GM04504 (cell line): Measurements from ENCODE around the gene SNX8.
"Not testable (repeated sequence)": the region's sequence is repeated elsewhere in the genome, so short reads cannot be mapped to it uniquely, and the experiment has no call there.

Experiments
- DNase-seq: peaks from one replicate; pipeline ENCODE4 v3.0.0-alpha.2; 2012; ENCODE audit warnings: low read depth

The SNX8 gene

GRCh38 chr7:2314209-2314955 lies at the start of gene SNX8:
TSS of gene SNX8 (minus strand) at chr7:2314441. CDS start at chr7:2314421, 20 bp downstream.
- no peak for DNase-seq

- no peak for DNase-seq
Observed at GRCh38 chr7:2362385-2363088, 48.3 kb upstream of the SNX8 start.

DNA sequence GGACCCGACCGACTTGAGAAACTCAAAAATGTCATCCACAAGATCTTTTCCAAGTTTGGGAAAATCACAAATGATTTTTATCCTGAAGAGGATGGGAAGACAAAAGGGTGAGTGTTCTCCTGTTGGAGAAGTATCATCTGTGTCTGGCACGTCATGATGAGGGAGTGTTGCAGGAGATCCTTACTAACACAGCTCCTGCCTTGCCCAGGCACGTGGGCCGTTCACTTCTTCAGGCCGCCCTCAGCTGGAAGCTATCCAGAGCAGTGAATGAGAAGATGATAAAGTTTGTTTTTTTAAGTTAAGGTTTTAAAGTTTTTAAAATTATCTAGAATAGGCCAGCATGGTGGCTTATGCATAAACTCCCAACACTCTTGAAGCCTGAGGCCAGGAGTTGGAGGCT lies 46.6 kb upstream of the SNX8 start:
- no peak for DNase-seq

- DNase-seq: no peak
Observed at GRCh38 chr7:2359610-2360009, 45.4 kb upstream of the SNX8 start.

DNA sequence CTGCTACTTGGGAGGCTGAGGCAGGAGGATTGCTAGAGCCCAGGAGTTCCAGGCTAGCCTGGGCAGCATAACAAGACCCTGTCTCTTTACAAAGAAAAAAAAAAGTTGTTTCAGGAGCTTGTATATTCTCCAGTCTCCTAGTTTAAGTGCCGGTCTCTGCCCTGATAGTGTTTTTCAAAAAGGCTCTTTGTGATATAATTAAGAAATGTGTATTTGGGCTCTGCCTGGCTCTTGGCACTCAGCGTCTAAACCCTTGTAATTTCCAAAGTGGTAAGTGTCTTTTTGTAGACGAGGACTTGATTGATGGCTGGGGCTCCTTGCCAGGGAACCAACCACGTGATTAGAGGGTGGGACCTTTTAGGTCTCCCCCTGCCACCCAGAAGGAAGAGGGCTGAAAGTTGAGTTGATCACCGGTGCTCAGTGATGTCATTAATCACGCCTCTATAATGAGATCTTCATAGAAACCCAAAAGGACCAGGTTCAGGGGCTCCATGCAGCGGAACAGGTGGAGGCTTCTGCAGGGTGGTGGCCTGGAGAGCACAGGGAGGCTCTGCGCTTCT lies 44.8 kb upstream of the SNX8 start:
- no peak for DNase-seq

- DNase-seq: no peak
Observed at GRCh38 chr7:2357571-2357970, 43.3 kb upstream of the SNX8 start.

GRCh38 chr7:2357165-2357564 lies 42.9 kb upstream of the SNX8 start:
- DNase-seq: no peak

GRCh38 chr7:2355705-2356008 lies 41.4 kb upstream of the SNX8 start:
- DNase-seq: no peak

DNA sequence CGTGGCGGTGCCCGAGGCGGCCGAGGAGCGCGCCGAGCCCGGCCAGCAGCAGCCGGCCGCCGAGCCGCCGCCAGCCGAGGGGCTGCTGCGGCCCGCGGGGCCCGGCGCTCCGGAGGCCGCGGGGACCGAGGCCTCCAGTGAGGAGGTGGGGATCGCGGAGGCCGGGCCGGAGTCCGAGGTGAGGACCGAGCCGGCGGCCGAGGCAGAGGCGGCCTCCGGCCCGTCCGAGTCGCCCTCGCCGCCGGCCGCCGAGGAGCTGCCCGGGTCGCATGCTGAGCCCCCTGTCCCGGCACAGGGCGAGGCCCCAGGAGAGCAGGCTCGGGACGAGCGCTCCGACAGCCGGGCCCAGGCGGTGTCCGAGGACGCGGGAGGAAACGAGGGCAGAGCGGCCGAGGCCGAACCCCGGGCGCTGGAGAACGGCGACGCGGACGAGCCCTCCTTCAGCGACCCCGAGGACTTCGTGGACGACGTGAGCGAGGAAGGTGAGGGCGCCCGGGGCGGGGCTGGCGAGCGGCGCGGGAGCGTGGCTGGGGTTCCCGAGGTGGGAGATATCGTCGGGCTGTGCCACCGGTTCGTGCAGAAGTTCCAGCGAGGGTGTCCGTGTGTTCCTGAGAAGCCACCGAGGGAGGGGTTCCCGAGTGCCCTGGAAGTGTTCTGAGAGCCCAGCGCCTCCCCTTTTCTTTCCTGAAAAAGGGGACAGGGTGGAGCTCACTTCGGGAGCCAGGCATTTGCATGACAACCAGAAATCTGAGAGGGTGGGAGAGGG lies 40.9 kb upstream of the SNX8 start:
- no peak for DNase-seq

DNA sequence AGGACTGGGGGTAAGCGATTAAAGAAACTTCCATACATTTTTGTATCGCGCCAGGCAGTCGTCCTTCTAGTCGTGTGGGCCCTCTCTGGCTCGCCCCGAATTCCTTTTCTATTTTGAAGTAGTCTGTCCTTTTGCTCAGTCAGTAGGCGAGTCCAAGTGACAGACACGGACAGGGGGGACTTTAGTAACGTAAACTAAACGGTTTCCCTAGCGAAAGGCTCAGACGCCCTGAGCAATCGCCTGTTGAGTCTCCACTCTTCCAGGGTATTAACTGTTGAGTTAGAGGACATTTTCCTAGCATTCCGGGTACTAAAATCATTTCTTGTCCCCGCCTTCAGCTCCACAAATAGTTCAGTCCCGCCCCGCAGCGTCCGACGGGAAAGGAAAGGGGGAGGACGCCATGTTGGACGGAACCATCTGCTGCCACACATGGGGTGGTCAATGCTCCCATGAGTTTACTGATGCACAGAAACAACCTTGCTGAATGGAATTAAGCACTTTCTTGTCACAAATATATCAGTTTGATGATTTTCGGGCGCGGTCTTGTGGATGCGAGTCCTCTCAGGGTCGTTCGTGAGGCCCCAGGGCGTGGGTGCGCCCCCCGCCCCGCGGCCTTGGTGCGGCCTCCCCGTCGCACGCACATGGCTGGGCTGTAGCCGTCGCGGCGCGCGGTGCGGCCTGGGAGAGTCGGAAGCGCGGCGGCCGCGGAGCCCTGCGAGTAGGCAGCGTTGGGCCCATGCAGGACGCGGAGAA lies 40.1 kb upstream of the SNX8 start, which contains the start of gene EIF3B:
Gene EIF3B, plus strand, starts transcription at position 642 of the 753 bp plus-strand sequence. Its CDS starts 95 bp downstream, at position 737.
- peak; percentile 88 for DNase-seq

DNA sequence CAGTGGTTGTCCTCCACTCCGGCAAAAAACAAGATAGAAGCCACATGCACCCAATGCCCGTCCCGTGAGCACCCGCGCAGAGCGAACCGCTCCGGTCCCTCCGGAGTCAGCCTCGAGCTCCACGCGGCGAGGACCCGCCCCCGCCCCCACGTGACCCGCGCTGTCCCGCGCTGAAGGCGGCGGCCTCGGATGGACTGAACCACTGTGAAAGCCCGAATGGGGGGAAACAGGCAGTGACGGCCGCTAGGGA lies 39.6 kb upstream of the SNX8 start:
- DNase-seq: peak; percentile 79

DNA sequence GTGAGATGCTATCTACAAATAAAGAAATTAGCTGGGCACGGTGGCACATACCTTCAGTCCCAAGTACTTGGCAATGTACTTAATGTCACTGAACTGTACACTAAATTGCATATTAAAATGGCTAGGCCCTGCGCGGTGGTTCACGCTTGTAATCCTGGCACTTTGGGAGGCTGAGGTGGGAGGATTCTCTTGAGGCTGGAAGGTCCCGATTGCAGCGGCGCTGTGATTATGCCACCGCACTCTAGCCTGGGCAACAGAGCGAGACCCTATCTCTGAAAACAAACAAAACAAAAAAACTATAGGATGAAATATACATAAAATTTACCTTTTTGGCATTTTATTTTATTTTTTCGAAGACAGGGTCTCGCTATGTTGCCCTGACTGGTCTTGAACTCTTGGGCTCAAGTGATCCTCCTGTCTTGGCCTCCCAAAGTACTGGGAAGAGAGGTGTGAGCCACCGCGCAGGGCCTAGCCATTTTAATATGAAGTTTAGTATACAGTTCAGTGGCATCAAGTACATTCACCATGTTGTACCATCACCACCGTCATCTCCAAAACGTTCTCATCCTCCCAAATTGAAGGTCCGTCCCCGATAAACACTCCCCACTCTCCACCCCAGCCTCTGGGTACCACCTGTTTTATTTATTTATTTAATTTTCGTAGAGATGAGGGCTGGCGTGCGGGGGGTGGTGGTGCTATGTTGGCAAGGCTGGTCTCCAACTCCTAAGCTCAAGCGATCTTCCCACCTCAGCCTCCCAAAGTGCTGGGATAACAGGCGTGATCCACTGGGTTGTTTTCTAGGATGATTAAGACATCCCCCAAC lies 39.1 kb upstream of the SNX8 start:
- no peak for DNase-seq

DNA sequence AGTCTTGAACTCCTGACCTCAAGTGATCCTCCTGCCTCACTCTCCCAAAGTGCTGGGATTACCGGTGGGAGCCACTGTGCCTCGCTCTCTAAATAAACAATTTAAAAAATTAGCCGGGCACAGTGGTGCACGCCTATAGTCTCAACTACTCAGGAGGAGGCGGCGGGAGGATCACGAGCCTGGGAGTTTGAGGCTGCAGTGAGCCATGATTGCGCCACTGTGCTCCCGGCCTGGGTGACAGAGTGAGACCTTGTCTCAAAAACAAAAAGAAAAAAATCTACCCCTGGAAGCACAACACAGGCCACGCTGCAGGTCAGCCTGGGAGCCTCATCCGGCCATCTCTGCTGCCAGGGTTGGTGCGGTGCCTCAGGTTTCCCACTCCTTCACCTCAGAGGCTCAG lies 36.6 kb upstream of the SNX8 start:
- DNase-seq: no peak

GRCh38 chr7:2350055-2350454 lies 35.8 kb upstream of the SNX8 start:
- no peak for DNase-seq

GRCh38 chr7:2347351-2348063 lies 33.3 kb upstream of the SNX8 start:
- DNase-seq: not testable (repeated sequence)

DNA sequence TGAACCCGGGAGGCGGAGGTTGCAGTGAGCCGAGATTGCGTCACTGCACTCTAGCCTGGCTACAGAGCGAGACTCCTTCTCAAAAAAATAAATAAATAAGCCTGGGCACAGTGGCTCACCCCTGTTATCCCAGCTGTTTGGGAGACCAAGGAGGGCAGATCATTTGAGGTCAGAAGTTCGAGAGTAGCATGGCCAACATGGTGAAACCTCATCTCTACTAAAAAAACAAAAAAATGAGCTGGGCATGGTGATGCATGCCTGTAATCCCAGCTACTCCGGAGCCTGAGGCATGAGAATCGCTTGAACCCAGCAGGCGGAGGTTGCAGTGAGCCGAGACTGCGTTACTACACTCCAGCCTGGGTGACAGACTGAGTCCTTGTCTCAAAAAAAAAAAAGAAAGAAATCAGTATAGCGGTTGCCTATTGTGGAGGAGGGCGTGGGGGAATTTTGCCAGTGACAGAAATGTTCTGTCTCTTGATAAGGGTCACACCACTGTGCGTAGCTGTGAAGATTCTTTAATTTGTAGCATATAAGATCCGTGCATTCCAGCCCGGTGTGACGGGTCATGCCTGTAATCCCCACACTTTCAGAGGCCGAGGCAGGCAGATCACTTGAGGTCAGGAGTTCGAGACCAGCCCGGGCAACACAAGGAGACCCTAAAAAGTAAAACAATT lies 22.5 kb upstream of the SNX8 start:
- no peak for DNase-seq

DNA sequence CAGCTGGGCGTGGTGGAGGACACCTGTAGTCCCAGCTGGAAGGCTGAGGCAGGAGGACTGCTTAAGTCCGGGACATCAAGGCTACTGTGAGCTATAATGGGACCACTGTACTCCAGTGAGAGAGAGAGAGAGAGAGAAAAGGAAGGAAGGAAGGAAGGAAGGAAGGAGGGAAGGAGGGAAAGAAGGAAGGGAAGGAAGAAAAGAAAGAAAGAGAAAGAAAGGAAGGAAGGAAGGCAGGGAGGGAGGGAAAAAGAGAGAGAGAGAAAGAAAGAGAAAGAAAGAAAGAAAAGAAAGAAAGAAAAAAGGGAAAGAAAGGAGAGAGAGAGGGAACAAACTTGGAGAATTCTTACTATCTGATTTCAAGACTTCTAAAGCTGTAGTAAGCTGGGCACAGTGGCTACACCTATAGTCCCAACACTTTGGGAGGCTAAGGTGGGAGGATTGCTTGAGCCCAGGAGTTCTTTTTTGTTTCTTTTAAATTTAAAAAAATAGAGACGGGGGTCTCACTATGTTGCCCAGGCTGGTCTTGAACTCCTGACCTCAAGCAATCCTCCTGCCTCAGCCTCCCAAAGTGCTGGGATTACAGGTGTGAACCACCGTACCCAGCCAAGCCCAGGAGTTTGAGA lies 18.5 kb upstream of the SNX8 start:
- DNase-seq: not testable (repeated sequence)

GRCh38 chr7:2331707-2332106 lies 17.5 kb upstream of the SNX8 start:
- no peak for DNase-seq

DNA sequence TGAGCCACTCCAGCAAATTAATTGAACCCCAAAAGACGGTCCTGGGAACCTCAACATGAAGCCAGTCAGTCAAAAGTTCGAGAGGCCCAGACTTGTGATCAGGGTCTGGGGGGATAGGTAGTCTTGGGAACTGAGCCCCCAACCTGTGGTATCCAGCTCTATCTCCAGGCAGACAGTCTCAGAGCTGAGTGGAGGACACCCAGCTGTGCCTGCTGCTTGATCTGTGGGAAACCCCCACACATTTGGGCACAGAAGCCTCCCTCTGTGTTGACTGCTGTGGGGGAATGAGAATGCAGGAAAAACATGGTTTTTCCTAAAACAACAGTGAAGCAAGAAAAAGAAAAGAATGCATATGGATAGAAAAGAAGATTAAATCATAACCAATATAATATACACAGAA lies 16.3 kb upstream of the SNX8 start:
- no peak for DNase-seq

- DNase-seq: no peak
Observed at GRCh38 chr7:2326951-2327350, 12.7 kb upstream of the SNX8 start.
